GM12801 (cell line): ENCODE data around the gene STK32C.

Experiments used
- TF ChIP-seq, protein P1 (sequence below): IDR thresholded peaks from one replicate; pipeline ENCODE4 v1.5.1; 2011; ENCODE audit warnings: control low read depth; ENCODE audit not compliant: insufficient read length; ENCODE audit errors: extremely low read depth

Gene STK32C

GRCh38 chr10:132307823-132308586 lies at the start of gene STK32C:
TSS of gene STK32C (minus strand) at chr10:132307950. CDS start at chr10:132307833, 117 bp downstream.
- TF ChIP-seq, protein P1, sequence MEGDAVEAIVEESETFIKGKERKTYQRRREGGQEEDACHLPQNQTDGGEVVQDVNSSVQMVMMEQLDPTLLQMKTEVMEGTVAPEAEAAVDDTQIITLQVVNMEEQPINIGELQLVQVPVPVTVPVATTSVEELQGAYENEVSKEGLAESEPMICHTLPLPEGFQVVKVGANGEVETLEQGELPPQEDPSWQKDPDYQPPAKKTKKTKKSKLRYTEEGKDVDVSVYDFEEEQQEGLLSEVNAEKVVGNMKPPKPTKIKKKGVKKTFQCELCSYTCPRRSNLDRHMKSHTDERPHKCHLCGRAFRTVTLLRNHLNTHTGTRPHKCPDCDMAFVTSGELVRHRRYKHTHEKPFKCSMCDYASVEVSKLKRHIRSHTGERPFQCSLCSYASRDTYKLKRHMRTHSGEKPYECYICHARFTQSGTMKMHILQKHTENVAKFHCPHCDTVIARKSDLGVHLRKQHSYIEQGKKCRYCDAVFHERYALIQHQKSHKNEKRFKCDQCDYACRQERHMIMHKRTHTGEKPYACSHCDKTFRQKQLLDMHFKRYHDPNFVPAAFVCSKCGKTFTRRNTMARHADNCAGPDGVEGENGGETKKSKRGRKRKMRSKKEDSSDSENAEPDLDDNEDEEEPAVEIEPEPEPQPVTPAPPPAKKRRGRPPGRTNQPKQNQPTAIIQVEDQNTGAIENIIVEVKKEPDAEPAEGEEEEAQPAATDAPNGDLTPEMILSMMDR, result no peak

DNA sequence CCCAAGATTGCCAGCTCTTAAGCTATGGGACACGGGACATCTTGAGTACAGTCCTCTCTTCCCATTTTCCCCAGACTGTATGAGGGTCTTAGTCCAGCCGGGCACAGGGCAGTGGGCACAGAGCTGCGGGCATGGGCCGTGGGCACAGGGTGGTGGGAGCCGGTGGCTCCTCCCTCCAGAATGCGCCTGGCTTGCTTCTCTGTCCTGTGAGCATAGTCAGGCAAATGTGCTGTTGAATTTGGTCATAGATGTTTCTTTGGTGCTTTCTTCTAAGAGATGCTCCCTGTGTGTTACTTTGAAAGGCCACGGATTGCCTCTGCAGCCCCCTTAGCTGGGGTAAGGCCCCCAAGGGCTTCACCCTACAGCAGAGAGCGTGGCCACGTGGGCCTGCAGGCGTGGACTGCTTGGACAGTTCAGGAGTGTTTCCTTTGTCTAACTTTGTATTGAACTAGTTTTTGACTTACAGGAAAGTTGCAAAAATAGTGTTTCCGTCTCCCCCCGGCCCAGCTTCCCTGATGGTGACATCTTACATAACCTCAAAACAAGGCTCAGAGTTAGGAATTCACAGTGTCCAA lies 49.0 kb upstream of the STK32C start:
- TF ChIP-seq, protein P1, result no peak

GRCh38 chr10:132355754-132356153 lies 48.0 kb upstream of the STK32C start:
- TF ChIP-seq, protein P1, result no peak

GRCh38 chr10:132355297-132355696 lies 47.5 kb upstream of the STK32C start:
- TF ChIP-seq, protein P1, result no peak

DNA sequence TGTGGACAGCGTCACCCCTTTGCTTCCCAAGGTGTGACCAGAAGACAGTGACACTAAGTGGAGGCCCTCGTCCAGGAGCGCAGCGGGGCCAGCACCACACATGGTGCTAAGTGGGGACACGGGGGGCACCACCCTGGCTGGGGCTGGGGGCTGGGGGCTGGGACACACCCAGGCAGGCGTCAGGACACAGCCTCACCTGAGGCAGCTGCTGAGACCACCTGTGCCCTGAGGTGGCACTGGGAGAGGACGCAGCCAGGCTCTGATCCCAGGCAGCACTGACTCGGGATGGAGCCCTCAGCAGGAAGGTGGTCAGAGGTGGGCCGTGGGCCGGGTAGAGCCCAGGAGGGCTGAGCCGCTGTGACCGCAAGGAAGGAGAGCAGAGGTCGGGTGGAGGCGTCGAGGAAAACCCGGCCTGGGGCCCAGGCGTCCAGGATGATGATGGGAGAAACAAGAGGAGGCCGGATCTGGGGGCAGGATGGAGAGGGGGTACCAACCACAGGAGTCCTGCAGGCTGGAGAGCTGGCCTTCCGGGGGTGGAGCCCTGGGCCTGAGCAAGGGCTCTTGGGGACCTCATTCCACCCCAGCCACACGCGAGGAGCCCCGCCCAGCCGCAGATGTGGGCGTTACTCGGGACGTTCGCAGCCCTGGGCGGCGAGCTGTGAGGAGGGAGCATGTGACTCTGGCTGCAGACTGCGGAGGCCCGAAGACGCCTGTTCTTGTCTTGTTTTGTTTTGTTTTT lies 46.8 kb upstream of the STK32C start:
- TF ChIP-seq, protein P1, result no peak

DNA sequence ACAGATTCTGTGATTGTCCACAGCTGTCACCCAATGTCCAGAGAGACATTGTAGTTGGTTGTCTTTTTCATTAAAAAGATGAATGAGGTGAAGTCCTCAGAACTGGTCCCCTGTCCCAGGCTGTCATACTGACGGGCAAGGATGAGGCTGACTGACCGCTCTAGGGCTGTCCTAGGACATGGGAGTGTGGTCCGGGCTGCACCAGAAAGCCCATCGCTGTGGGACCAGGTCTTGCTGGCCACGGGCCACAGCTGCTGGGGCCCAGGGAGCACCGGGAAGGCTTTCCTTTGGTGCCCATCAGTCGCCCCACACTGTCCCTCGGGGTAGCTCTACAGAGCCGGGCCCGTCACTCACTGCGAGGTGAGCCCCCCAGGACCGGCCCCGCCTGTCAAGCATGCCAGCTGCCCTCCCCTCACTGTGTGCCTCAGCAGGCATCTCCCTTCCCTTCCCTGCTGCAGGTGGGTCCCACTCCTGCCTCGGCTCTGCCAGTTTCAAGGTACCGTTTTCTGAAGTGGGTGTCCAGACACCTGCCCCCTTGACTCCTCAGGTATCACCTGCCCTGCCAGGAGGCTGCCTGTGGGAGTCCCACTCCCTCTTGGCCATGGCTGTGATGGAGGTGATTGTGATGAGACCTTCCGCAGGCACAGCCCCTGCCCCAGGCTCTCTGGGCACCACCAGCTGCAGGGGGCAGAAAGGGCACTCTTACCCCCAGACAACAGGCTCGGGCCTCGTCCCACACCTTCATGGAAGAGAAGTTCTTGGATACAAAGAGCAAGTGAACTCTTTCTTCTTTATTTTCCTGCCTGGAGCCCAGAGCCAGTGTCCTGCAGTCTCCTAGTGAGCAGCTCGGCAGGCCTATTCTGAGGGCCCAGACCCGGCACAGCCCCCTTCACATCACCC lies 46.0 kb upstream of the STK32C start:
- TF ChIP-seq, protein P1, result no peak
